Mesangial cell (primary cell): ENCODE data around the gene TCP11L2. TPM values are rescaled to one million over a fixed set of nuclear protein-coding genes. Genes with fewer than 3 reads are reported as not detected.

Experiments
- total RNA-seq: library from RNA; depleted of rRNA; stranded (reverse); fragments of >200 nt; gene quantifications from 2 replicates; pipeline ENCODE4 v1.2.3, GENCODE V29; 2015

Gene TCP11L2
- 3.4 and 28.3 TPM in 2 replicates for total RNA-seq

GRCh38 chr12:106302401-106303201 is at the start of gene TCP11L2:
TSS of gene TCP11L2 (plus strand) at chr12:106302733. CDS start at chr12:106311076, 8,343 bp downstream.

GRCh38 chr12:106357549-106358395 is 55.2 kb downstream of the TCP11L2 start, which contains the start of gene POLR3B:
TSS of gene POLR3B (plus strand) at chr12:106357748. CDS start at chr12:106357880, 132 bp downstream.

Other genes starting within 250 kb of the TCP11L2 start
- gene NUAK1, start 163.8 kb upstream of the TCP11L2 start, total RNA-seq: 20.7 and 25.1 TPM in 2 replicates
- 112 and 165 TPM in 2 replicates for gene CKAP4, start 54.7 kb upstream of the TCP11L2 start, total RNA-seq
- 5.2 and 6.5 TPM in 2 replicates for gene POLR3B, start 55.0 kb downstream of the TCP11L2 start, total RNA-seq